ENCODE results near the gene HPCA.

HPCA gene

DNA sequence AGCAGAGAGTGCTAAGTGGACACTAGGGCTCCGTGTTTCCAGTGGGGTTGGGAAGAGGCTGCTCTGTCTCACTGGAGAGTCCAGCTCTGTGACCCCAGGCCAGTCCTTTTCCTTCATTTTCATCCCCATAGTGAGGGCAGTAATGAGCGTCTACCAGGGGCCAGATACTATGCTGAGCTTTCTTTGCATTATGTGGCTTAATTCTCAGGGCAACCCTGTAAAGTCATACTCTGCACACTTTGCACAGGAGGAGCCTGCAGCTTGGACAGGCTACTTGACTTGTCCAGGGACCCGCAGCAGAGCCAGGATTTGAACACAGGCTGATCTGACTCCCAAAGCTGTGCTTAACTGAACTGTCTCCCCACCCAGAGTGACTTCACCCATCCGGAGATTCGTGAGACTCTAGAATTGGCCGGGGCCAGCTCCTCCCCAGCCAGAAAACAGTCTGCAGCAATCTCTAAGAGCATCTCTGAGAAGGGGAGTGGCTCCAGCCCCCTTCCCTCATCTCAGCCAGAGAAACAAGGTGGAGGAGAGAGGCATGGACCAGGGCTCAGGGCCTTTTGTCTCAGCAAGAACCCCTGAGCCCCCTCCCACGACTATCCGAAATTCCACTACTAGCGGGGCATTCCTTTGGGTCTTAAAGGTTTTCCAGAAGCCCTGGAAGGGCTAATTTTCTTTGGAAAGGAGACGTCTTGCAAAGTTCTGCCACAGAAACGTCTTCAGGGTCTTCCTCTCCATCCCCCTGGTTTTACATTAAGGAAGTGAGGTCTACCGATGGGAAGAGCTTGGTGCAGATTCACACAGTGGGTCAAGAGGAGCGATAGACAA lies 14.7 kb upstream of the HPCA start:
- no peak overlapping the region for H3K9ac ChIP-seq
- no peak overlapping the region for H3K27ac ChIP-seq
- H4K20me1 ChIP-seq: peaks cover 48% of the 10 kb centered on the region
- H3K36me3 ChIP-seq: peaks cover 10% of the 10 kb centered on the region; the same call in 1 of the 2 replicates
- TF ChIP-seq Cebpa-rat (IDR thresholded peaks at IDR 0.05): no peak
- peaks cover 44% of the 10 kb centered on the region for H3K27me3 ChIP-seq
- H3K4me2 ChIP-seq: peak overlapping the region; percentile 95
- peak overlapping the region; percentile 59 for H3K4me3 ChIP-seq
- H3K4me1 ChIP-seq: peaks cover 55% of the 10 kb centered on the region
- no peaks in the 10 kb centered on the region for H3K9me3 ChIP-seq

DNA sequence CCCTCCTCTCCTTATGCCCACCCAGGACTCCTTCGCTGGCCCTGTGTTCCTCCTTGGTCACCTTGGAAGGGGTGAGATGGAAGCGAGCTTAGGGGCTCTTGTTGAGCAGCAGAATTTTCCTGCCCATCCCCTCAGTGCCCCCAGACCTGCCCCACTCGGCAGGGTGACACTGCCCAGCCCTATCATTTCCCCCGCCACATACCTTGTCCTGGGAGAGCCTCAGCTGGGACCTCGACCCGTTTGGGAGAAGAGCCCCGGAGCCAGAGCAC lies 14.2 kb upstream of the HPCA start:
- Histone ChIP-seq H4K20me1 (peaks cover 43% of the 10 kb centered on the region), H3K4me1 (peaks cover 59% of the 10 kb centered on the region), H3K27me3 (peaks cover 44% of the 10 kb centered on the region), H3K36me3 (peaks cover 10% of the 10 kb centered on the region; the same call in 1 of the 2 replicates), H3K9ac (no peak overlapping the region), H3K4me2 (peak overlapping the region; percentile 95), H3K4me3 (peak overlapping the region; percentile 59), H3K9me3 (no peaks in the 10 kb centered on the region), H3K27ac (no peak overlapping the region)
- TF ChIP-seq Cebpa-rat (IDR thresholded peaks at IDR 0.05): no peak

DNA sequence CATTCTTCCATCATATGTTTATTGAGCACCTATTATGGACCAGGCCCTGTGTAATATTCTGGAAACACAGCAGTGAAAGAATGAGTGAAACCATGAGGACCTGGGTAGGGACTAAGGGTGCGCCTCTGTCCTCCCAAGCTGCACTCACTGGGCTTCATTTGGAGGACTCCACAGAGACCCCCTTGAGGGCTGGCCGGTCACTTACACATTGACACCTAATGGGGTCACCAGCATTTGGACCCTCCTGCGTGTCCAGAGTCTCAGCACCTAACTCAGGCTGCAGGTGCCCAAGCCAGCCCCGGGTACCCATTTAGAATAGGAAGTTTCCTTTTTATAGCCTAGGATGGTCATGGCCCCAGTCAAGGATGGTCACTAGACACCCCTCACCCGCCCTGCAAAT lies 12.8 kb upstream of the HPCA start:
- Histone ChIP-seq H3K27me3 (peaks cover 38% of the 10 kb centered on the region), H3K4me1 (peaks cover 59% of the 10 kb centered on the region), H3K4me2 (peak overlapping the region; percentile 95), H3K36me3 (0 out of 2 replicates have a peak, but pooled peaks cover under 1% of the 10 kb centered on the region), H4K20me1 (peaks cover 33% of the 10 kb centered on the region), H3K27ac (0 out of 2 replicates have a peak overlapping the region, but pooled peaks have one; percentile 67), H3K4me3 (peak overlapping the region; percentile 54; the same call in 1 of the 2 replicates), H3K9ac (peak overlapping the region; percentile 53; the same call in 1 of the 2 replicates), H3K9me3 (no peaks in the 10 kb centered on the region)
- TF ChIP-seq Cebpa-rat (IDR thresholded peaks at IDR 0.05): no peak

DNA sequence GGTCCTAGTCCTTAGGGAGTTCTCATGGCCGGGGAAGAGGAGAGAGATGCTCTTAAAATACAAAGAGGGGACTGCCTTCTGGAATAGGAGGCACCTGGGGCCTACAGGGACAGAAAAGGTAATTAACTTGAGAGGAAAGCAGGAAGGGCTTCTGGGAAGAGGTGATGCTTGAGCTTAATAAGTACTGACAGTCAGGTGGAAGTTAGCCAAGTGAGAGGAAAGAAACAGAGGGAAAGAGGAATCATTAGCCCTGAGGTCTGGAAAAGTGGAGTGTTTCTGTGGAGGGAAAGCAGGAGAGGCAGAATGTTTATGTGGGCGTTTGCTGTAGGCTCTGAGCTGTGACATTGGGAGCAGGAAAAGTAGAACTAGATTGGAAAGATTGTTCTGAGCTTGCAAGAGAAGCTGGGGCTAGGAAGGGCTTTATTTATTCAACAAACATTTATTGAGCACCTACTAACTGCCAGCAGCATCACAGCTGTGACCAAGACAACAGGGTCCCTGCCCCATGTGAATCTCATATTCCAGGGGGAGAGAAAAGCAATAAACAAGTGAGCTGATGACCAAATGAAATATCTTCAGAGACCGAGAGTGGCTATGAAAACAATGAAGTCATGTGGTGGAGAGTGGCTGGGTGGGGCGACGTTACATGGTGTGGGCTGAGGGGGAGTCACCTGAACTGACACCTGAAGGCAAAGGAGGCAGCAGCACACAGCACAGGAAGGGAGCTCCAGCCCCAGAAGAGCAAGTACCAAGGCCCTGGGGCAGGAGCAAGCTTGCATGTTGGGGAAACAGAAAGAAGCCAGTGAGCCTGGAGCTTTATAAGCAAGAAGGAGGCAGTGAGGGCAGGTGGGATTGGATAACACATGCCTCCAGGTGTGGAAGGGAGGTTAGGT lies 11.2 kb upstream of the HPCA start:
- Histone ChIP-seq H3K36me3 (no peaks in the 10 kb centered on the region), H3K4me2 (peak overlapping the region; percentile 4; the same call in 1 of the 2 replicates), H3K9ac (no peak overlapping the region), H3K27ac (no peak overlapping the region; the same call in 1 of the 2 replicates), H3K27me3 (peaks cover 22% of the 10 kb centered on the region), H3K9me3 (no peaks in the 10 kb centered on the region), H4K20me1 (peaks cover 18% of the 10 kb centered on the region), H3K4me1 (peaks cover 53% of the 10 kb centered on the region), H3K4me3 (no peak overlapping the region)
- TF ChIP-seq Cebpa-rat (IDR thresholded peaks at IDR 0.05): no peak

DNA sequence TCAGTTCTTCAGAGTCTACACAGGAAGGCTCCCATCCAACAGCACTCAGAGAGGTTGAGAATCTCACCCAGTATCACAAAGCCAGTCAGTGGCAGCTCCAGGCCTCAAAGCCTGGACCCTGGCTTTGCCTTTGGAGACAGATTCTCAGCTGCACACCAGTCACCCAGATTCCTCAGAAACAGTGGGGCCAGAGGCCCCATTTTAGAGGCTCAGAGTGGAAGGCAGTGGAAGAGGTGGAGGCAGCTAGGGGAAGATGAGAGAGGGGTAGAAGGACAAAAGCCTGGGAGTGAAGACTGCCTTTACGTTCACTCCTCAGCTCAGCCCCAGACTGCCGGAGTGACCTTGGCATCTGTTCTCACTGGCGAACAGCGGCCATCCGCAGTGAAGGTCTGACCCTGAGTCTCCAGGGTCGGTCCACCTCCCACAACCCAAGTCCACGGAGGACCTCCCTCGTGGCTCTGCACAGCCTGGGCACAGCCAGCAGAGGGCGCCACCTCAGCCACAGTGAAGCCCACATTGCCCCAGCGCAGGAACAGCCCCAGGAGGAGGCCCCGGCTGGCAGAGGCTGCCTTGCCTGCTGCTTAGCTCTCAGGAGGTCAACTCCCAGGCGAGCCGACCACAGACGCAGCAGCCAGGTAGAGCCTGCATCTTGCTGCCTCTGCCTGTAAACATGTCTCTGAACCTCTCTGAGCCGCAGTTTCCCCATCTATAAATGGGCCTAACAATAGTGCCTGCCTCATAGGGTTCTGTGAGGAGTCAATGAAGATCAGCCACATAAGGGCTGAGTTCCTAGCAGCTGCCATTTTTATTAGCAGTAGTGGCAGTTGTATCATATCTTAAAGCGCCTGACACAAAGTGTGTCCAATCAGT lies 9.7 kb upstream of the HPCA start:
- H3K9me3 ChIP-seq: no peaks in the 10 kb centered on the region
- no peak for TF ChIP-seq Cebpa-rat (IDR thresholded peaks at IDR 0.05)
- peaks cover 40% of the 10 kb centered on the region for H3K4me1 ChIP-seq
- H3K4me3 ChIP-seq: no peak overlapping the region
- H3K27me3 ChIP-seq: peaks cover 7% of the 10 kb centered on the region
- H3K36me3 ChIP-seq: no peaks in the 10 kb centered on the region
- peak overlapping the region; percentile 39 for H3K4me2 ChIP-seq
- no peak overlapping the region for H3K9ac ChIP-seq
- peaks cover 7% of the 10 kb centered on the region for H4K20me1 ChIP-seq
- no peak overlapping the region for H3K27ac ChIP-seq

DNA sequence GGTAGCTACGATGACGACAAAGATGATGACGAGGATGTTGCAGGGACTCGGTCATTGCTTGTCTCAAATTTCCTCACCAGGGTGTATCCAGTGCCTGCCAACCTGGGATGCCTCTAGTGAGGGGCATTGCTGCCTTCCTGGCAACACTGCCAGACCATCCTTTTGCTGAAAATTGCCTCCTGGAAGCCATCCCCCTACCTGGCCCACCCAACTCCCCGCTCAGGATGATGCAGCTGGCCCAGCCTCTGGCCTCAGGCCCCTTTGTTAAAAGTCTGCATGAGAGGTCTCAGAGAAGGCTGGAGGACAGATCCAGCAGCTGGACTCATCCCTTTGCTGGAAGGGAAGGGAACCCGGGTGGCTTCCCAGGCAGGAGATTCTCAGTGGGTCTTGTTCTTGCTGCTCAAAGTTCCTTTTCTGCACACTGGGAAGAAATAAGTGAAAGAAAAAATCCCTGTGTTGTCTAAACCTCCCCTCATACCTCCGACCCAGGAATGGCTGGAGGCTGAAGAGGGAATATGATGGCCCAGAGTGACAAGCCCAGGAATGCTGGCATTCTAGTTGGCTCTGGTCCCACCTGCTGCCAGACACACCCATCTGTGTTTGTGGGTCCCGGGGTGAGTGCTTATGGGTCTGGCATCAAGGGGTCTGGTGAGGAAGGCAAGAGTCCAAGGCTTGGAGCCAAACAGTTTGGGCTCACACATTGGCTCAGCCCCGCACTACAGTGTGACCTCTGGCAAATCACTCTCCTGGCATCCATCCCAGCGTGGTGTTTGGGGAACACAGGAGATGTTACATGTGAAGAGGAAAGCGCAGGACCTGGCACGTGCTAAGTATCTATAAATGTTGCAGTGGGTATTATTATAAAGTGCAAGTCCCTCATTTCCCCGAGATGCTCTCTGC lies 8.8 kb upstream of the HPCA start:
- Histone ChIP-seq H3K36me3 (no peaks in the 10 kb centered on the region), H3K4me3 (no peak overlapping the region), H3K9ac (no peak overlapping the region), H3K27me3 (no peaks in the 10 kb centered on the region), H4K20me1 (no peaks in the 10 kb centered on the region), H3K9me3 (no peaks in the 10 kb centered on the region), H3K27ac (no peak overlapping the region), H3K4me2 (no peak overlapping the region), H3K4me1 (peaks cover 40% of the 10 kb centered on the region)
- TF ChIP-seq Cebpa-rat (IDR thresholded peaks at IDR 0.05): no peak

DNA sequence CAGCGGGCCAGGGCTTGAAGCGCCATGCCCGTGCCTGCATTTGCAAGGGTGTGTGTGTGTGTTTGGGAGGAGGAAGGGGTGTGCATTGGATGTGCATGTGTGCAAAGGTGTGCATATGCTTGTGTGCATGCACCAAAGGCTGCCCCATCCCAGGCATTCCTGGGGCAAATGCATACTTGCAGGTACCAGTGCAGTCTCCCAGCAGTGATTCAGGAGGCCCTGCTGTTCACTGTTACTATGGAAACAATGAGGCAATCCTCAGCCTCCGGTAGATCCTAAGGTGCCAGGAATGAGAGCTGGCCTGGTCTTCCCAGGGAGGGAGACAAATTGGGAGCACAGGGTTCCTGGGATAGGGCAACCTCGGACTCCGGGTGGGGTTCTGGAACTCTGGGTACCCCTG lies 8.1 kb upstream of the HPCA start:
- no peak overlapping the region for H3K4me2 ChIP-seq
- H3K27me3 ChIP-seq: no peaks in the 10 kb centered on the region
- H3K36me3 ChIP-seq: no peaks in the 10 kb centered on the region
- no peak for TF ChIP-seq Cebpa-rat (IDR thresholded peaks at IDR 0.05)
- H3K4me3 ChIP-seq: no peak overlapping the region
- no peak overlapping the region for H3K9ac ChIP-seq
- H3K27ac ChIP-seq: no peak overlapping the region
- no peaks in the 10 kb centered on the region for H4K20me1 ChIP-seq
- H3K9me3 ChIP-seq: no peaks in the 10 kb centered on the region
- H3K4me1 ChIP-seq: peaks cover 33% of the 10 kb centered on the region

DNA sequence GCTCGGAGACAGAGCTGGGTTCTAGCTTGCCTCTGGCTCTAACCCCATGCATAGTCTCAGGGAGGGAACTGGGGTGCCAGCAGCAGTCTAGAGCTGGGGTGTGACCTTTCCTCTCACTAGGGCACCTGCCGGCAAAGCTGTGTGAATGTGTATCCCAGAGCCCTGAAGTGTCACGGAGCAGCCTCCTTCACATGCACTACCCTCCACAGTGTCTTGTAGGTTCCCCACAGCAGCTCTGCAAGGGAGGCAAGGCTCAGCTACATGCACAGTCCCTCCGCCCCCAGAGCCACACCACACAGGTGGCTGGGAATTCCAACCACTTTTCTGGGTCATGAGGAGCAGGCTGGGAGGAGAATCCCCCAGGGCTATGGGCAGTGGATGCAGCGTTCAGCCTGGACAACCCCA lies 7.7 kb upstream of the HPCA start:
- Histone ChIP-seq H3K4me2 (no peak overlapping the region), H3K4me3 (no peak overlapping the region), H3K36me3 (no peaks in the 10 kb centered on the region), H3K9me3 (no peaks in the 10 kb centered on the region), H3K27me3 (no peaks in the 10 kb centered on the region), H3K9ac (no peak overlapping the region), H3K27ac (no peak overlapping the region), H3K4me1 (peaks cover 29% of the 10 kb centered on the region), H4K20me1 (no peaks in the 10 kb centered on the region)
- no peak for TF ChIP-seq Cebpa-rat (IDR thresholded peaks at IDR 0.05)
